Hematopoietic multipotent progenitor cell treated with erythropoietin and hydrocortisone succinate and interleukin-3 and kit ligand, for 17 days (in vitro differentiated cells): Measurements from ENCODE around the gene RHOF.
"Not testable (repeated sequence)": the region's sequence is repeated elsewhere in the genome, so short reads cannot be mapped to it uniquely, and the experiment has no call there.

Source experiments
- DNase-seq: peaks from one replicate; pipeline ENCODE4 v3.0.0-alpha.2; 2015; ENCODE audit warnings: low spot score

Gene RHOF

GRCh38 chr12:121774968-121775474 is 18.5 kb downstream of the RHOF start:
- no peak for DNase-seq

DNA sequence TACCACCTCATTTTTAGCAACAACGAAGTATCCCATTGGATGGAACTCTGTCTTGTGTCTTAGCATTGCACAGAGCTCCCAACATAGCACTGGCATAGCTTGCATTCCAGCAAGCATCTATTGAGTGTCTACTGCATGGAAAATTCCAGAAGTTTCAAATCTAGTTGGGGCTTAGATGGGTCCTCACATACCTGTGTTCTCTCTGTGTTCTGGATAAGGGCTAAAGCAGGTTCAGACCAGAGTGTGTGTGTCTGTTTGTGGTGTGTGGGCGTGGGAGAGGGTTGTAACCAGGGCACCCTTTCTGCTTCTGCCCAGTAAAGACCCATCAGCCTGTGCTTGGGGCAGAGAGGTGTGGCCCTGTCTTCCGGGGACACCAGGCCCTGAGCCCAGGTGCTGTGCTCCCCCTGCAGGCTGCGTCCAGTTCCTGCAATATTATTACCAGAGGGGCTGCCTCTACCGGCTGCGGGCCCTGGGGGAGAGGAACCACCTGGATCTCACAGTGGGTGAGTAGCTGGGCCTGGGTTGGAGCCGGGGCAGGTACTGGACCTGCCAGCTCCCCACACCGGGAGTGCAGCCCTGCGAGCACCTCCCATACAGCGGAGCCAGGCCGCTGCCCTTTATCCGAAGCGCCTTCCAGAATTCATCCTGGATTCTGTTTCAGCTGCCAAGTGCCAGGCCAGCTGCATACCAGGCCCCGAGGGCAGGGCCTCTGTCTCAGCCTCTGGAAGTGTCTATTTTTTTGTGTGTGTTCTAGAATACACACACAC is 20.3 kb downstream of the RHOF start:
- DNase-seq, result peak; percentile 88

DNA sequence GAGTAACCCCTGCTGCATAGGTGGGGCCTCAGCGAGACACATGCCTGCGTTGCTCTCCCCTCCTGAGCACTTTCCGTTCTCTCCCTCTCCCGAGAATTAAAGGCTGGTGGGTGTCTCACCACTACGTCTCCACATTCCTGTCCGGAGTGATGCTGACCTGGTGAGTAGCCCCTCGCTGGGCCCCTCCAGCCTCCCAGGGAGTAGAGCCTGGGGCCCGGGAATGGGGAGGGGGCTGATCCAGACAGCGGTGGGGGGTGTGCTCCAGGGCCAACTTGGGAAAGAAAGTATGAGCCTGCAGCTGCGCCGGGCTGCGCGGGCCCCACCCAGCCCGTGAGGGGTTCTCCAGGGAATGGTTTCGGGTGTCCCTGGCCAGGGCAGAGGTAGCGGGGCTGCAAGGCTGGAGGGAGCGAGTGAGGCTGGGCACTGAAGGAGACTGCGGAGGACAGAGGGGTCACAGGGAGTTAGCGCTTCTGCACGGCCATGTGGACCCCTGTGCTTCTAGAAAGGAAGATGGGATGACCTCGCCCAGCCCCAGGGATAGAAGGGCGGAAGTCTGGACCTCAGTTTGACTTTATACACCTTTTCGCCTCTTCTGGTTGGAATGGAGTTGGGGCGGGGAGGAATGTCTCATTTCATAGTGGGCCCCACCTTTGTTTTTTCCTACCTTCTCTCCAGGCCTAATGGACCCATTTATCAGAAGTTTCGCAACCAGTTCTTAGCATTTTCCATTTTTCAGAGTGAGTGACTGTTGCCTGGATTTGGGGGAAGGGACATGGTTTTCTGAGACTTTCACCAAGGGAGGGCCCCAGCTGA is 22.5 kb downstream of the RHOF start:
- no peak for DNase-seq

DNA sequence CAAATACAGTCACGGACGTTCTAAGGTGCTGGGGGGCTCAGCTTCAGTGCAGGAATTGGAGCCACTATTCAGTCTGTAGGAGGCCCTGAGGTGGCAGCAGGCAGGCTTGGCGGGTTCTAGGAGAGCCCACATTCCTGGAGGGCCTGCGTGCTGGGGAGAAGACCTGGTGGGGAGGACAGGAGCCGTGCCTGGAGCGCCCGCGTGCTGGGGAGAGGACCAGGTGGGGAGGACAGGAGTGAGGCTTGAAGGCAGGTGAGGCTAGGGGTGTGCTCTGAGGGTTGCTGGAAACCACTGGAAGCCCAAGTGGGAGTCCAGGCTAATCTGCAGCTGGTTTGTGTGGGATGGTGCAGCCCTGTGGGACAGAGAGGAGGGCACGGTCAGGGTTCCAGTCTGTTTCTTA is 23.1 kb downstream of the RHOF start:
- DNase-seq, result no peak

- peak; percentile 52 for DNase-seq
These were observed 23.6 kb downstream of the RHOF start for GRCh38 chr12:121769831-121770301.

- no peak for DNase-seq
These were observed 24.1 kb downstream of the RHOF start for GRCh38 chr12:121769297-121769830.

- DNase-seq, result no peak
These were observed 25.9 kb downstream of the RHOF start for GRCh38 chr12:121767525-121768016.

- DNase-seq, result no peak
These were observed 27.0 kb downstream of the RHOF start for GRCh38 chr12:121766290-121767039.

- peak; percentile 29 for DNase-seq
These were observed 27.9 kb downstream of the RHOF start for GRCh38 chr12:121765573-121765972.

GRCh38 chr12:121764808-121765207 is 28.7 kb downstream of the RHOF start:
- no peak for DNase-seq

DNA sequence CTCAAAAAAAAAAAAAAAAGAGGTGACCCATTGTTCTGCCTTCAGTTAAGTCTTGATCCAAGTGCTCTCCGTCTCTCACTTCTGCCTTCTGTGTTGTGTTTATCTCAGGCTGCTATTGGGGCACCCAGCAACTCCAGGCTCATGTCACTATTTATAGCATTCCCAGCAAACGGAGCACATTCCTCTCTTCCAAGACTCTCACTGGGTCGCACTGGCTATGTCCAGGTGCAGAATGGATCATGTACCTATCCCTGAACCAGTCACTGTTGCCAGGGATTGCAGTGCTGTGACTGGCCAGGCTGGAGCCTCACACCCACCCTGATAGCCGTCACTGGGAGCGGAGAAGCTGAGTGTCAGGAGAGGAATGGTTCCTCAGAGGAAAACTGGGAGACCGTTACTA is 31.2 kb downstream of the RHOF start:
- DNase-seq, result no peak

DNA sequence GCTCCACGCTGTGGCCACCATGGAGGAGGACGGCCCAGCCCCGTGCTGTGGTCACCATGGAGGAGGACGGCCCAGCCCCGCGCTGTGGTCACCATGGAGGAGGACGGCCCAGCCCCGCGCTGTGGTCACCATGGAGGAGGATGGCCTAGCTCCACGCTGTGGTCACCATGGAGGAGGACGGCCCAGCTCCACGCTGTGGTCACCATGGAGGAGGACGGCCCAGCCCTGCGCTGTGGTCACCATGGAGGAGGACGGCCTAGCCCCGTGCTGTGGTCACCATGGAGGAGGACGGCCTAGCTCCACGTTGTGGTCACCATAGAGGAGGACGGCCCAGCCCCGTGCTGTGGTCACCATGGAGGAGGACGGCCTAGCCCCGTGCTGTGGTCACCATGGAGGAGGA is 35.0 kb downstream of the RHOF start:
- not testable (repeated sequence) for DNase-seq

DNA sequence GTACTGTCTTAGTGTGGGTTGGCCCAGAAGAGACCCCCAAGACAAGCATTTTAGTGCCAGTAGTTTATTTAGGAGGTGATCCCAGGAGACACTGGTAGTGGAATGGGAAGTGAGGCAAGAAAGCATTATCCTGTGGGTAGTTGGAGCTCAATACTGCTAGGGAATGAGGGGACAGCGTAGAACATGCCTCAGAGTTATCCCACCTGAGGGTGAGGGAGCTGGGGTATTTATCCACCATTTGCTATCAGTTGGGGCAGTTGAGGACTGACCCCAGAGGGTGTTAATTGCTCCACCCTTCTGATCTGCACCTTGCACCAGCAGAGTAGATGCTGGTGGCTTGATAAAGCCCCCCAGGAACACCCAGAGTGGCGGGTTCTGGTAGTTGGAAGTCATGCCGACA is 37.9 kb downstream of the RHOF start:
- no peak for DNase-seq

DNA sequence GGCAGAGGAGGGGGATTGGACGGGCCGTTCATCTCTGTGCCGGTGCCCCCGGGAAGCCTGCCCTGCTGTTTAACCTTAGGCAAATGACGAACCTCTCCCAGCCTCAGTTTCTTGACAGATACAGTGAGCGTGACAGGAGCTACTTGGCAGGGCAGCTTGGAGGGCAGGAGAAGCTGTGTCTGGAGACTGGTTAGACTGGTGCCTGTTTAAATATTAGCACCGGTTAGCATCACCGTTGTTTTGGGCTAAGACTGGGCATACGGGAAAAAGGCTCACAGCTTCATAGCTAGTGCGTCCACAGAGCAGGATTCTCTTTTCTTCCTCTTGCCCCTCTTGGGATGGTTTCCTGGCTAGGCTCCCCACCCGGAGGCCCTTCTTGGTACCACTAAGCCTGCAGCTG is 38.7 kb downstream of the RHOF start:
- no peak for DNase-seq

DNA sequence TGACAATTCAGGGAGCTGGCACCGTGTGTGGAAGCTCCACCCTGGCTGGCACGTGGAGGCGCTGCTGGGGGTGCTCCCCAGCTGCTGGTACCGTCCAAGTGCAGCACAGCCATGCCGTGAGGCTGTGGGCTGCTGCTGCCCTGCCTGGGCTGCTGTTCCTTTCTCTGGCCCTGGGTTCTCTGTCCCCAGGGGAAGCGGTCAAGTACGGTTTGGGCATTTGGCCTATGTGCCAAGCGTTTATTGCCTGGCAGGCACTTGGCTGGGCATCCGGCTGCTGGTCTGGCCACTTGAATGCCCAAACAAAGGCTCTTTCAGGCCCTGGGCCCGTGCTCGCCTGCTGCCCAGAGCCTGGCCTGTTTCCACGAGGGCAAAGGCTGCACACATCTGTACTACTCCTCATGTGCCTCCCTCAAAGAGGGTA is 39.6 kb downstream of the RHOF start:
- DNase-seq, result no peak

DNA sequence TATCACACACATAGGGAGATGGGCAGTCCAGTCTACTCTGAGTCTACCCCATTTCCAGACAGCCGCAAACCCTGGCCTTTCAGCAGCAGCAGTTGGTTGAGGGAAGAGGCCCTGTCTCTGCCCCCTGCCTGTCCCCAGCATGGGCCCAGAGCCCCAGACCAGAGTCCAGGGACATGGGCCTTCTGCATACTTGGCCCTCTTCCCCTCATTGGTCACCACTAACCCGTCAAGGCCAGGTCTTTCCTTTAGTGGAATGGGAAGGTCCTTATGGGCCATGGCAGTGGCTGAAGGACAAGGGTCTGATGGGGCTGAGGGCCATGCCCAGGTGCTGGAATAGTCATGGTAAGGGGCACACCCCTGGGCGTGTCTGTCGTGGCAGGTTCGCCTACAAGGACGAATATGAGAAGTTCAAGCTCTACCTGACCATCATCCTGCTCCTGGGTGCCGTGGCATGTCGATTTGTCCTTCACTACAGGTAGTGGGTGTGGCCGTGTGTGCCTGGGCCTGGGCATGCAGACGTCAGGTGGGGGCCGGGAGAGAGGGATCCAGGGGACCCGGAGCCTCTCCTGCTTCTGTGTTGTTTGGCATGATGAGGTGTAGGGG is 41.6 kb downstream of the RHOF start:
- DNase-seq, result no peak

GRCh38 chr12:121751034-121751433 is 42.5 kb downstream of the RHOF start:
- no peak for DNase-seq

GRCh38 chr12:121750507-121750955 is 43.0 kb downstream of the RHOF start:
- peak; percentile 19 for DNase-seq

- DNase-seq, result no peak
These were observed 44.2 kb downstream of the RHOF start for GRCh38 chr12:121749267-121749666.

GRCh38 chr12:121748571-121749265 is 44.8 kb downstream of the RHOF start:
- DNase-seq, result no peak

- DNase-seq, result no peak
These were observed 45.3 kb downstream of the RHOF start for GRCh38 chr12:121748218-121748570.
